Prostate gland (tissue), 2 donors: ENCODE measurements around the gene KCNK1. TPM values are rescaled to one million over a fixed set of nuclear protein-coding genes. Genes with fewer than 3 reads are reported as not detected.

Experiments used
- DNase-seq: peaks from one replicate; pipeline ENCODE4 v3.0.0-alpha.2; 2019; ENCODE audit warnings: low spot score
- H3K27ac ChIP-seq, 2 donors: fragments of 200-600 bp; sonication (generic); 2 replicates each; pipeline ENCODE4 v1.5.1; 2017 to 2019
- H3K27me3 ChIP-seq: fragments of 200-600 bp; sonication (generic); replicated peaks from 2 replicates; pipeline ENCODE4 v1.5.1; 2019; ENCODE audit not compliant: insufficient read depth
- H3K36me3 ChIP-seq, 2 donors: fragments of 200-600 bp; sonication (generic); 1 replicate in 1 of 2; 2 replicates in 1 of 2; pipeline versions ENCODE4 v1.5.1 to v1.8.1; 2017 to 2019
- H3K4me1 ChIP-seq: fragments of 200-600 bp; sonication (generic); replicated peaks from 2 replicates; pipeline ENCODE4 v1.5.1; 2019
- H3K4me3 ChIP-seq, 2 donors: fragments of 200-600 bp; sonication (generic); 2 replicates each; pipeline ENCODE4 v1.5.1; 2017 to 2019
- H3K9me3 ChIP-seq: fragments of 200-600 bp; sonication (generic); 2 replicates; pipeline ENCODE4 v1.5.1; 2017
- CTCF ChIP-seq, 4 experiments: fragments of 200-600 bp in 2 of 4; fragments of 450-650 bp in 2 of 4; sonication (generic) in 2 of 4; IDR thresholded peaks; 1 replicate in 3 of 4; 2 replicates in 1 of 4; pipeline ENCODE4 v1.5.1; 2016 to 2019; ENCODE audit warnings: antibody characterized with exemption in 4 of 4, mild to moderate bottlenecking in 2 of 4, moderate library complexity in 2 of 4
- POLR2A ChIP-seq: fragments of 450-650 bp; IDR thresholded peaks from one replicate; pipeline ENCODE4 v1.6.1; 2016; ENCODE audit warnings: antibody characterized with exemption, mild to moderate bottlenecking
- POLR2AphosphoS5 ChIP-seq: sonication (generic); formaldehyde crosslinking; IDR thresholded peaks from one replicate; pipeline ENCODE4 v1.6.1; 2017; ENCODE audit warnings: antibody characterized with exemption
- WGBS: methylation state at CpG from one replicate; pipeline ENCODE4 v1.1.5; 2018; 5-methylcytosine and 5-hydroxymethylcytosine counted together
- intact Hi-C: fragments of 100-400 bp; cut with DNase I; formaldehyde crosslinking; loops from one replicate; pipeline ENCODE4 v1.14.2; 2022
- total RNA-seq, 2 donors: library from RNA; depleted of rRNA; stranded (reverse); fragments of >200 nt; gene quantifications; one replicate each; pipeline ENCODE4 v1.1.0, GENCODE V29; 2016

Gene KCNK1
- total RNA-seq, 2 donors from 2014 or later, result 4.0 to 9.7 TPM

GRCh38 chr1:233664253-233664652 lies 50.3 kb downstream of the KCNK1 start:
- WGBS, result 92% methylated on average over 5 of the region's 5 CpGs
- intact Hi-C loops, result no loop called here

GRCh38 chr1:233664804-233665574 lies 51.1 kb downstream of the KCNK1 start:
- intact Hi-C loops, result no loop called here

More at GRCh38 chr1:233664253-233664652, 50.3 kb downstream of the KCNK1 start:
- no peak for TF ChIP-seq POLR2AphosphoS5
- TF ChIP-seq CTCF (IDR thresholded peaks at IDR 0.05), result no peak
- no peak for DNase-seq
- H3K9me3 ChIP-seq, result no peaks in the 10 kb centered on the region
- H3K27ac ChIP-seq, result no peak overlapping the region
- H3K4me3 ChIP-seq, result no peak overlapping the region
- no peaks in the 10 kb centered on the region for H3K27me3 ChIP-seq
- no peaks in the 10 kb centered on the region for H3K36me3 ChIP-seq
- no peaks in the 10 kb centered on the region for H3K4me1 ChIP-seq

GRCh38 chr1:233665575-233666270 lies 51.8 kb downstream of the KCNK1 start:
- Histone ChIP-seq H3K4me3 (no peak overlapping the region), H3K27ac (no peak overlapping the region), H3K9me3 (no peaks in the 10 kb centered on the region), H3K4me1 (no peaks in the 10 kb centered on the region), H3K36me3 (no peaks in the 10 kb centered on the region), H3K27me3 (no peaks in the 10 kb centered on the region)
- no peak for DNase-seq
- TF ChIP-seq POLR2A (no peak), CTCF (IDR thresholded peaks at IDR 0.05) (no peak), POLR2AphosphoS5 (no peak)
- 64% methylated on average over 7 of the region's 7 CpGs for WGBS
- intact Hi-C loops, result no loop called here

More at GRCh38 chr1:233664804-233665574, 51.1 kb downstream of the KCNK1 start:
- Histone ChIP-seq H3K9me3 (no peaks in the 10 kb centered on the region), H3K4me1 (no peaks in the 10 kb centered on the region), H3K27ac (no peak overlapping the region), H3K4me3 (no peak overlapping the region), H3K36me3 (no peaks in the 10 kb centered on the region), H3K27me3 (no peaks in the 10 kb centered on the region)
- no peak for TF ChIP-seq POLR2A
- TF ChIP-seq POLR2AphosphoS5, result no peak
- TF ChIP-seq CTCF (IDR thresholded peaks at IDR 0.05), result no peak
- WGBS, result 71% methylated on average over 5 of the region's 5 CpGs
- DNase-seq, result no peak

GRCh38 chr1:233667741-233668140 lies 53.8 kb downstream of the KCNK1 start:
- H3K27ac ChIP-seq, result no peak overlapping the region
- 79% methylated on average over 3 of the region's 3 CpGs for whole genome bisulfite sequencing

More at GRCh38 chr1:233667741-233668140, 53.8 kb downstream of the KCNK1 start:
- Histone ChIP-seq H3K4me3 (no peak overlapping the region), H3K27me3 (no peaks in the 10 kb centered on the region), H3K9me3 (no peaks in the 10 kb centered on the region), H3K36me3 (no peaks in the 10 kb centered on the region), H3K4me1 (no peaks in the 10 kb centered on the region)
- DNase-seq, result no peak
- TF ChIP-seq POLR2AphosphoS5 (no peak), CTCF (IDR thresholded peaks at IDR 0.05) (no peak), POLR2A (no peak)
- intact Hi-C loops, result no loop called here
